GM21576 (cell line): ENCODE data around the gene THSD7B.

Experiments used
- ATAC-seq: cut with Tn5 transposase; IDR thresholded peaks from one replicate; pipeline ENCODE4 v1.9.1; 2021; ENCODE audit warnings: mild to moderate bottlenecking, moderate library complexity; ENCODE audit not compliant: unreplicated experiment

THSD7B gene

DNA sequence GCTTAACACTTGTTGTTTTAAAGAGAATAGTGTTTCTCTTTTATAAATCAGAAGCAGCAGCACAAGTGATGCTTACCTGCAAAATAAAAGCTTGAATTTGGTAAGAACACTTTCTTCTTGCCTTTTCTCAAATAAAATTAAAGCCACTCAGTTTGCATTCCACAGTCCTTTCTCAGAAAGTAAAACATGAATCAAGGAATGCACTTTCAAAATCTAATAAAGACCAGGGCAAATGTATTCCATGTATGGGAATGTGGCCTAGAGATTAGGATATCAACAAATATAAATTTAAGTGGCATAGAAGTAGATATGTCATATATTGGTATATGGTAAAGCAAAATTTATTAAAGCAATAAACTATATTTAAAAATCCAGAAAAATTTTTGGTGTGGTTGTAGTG lies 352.8 kb downstream of the THSD7B start:
- ATAC-seq, result no peak

DNA sequence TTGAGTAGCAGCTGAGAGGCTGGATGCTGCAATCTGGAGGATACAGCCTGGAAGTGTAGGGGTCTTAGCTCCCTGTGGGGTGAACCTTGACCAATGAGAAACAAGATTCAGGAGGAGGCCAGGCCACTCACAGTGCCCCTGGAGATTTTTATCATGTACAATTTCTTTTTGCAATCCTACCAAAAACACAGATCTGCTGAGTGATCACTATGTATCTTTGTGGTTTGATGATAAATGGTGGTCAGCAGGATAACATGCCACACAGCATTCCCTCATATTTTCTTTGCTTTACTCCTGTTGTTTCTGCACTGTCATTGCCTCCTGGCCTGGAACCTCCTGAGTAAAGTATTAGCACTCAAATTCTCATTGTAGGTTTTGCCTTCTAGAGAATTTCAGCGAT lies 357.9 kb downstream of the THSD7B start:
- no peak for ATAC-seq

GRCh38 chr2:137133225-137133624 lies 367.9 kb downstream of the THSD7B start:
- ATAC-seq, result no peak

DNA sequence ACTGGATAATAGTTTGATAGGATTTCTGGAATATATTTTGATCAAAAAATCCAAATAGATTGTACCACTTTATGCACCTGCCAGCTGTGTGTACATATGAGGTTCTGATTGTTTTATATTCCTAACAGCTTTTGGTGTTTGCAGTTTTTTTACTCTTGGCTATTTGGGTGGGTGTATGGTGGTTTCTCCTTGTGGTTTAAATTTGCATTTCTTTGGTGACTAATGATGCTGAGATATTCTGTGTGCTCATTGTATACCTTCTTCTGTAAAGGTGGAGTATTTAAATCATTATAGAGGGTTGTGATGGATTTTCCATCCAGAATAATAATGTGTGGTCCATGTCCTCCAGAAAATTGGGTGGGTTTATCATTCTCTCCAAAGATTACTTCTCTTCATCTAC lies 372.9 kb downstream of the THSD7B start:
- ATAC-seq, result no peak

- ATAC-seq, result no peak
Observed at GRCh38 chr2:137151731-137152130, 386.4 kb downstream of the THSD7B start.

DNA sequence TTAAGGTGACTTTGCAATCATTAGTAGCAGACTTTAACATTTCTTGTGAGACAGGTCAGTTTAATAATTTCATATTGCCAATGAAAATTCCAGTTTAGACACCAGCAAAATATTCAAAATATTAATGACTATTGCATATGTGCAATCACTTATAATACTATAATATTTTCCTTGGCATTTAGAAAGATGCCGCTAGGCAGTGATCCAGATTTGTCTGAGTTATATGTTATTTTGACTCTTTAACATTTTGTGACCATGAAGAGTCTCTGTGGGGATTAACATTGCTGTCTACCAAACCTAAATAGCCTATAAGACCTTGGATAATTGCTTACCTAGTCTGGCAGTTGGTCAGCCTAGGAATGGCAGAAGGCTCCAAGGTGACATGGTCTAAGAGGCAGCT lies 389.6 kb downstream of the THSD7B start:
- ATAC-seq, result no peak

GRCh38 chr2:137155356-137156104 lies 390.2 kb downstream of the THSD7B start:
- no peak for ATAC-seq

DNA sequence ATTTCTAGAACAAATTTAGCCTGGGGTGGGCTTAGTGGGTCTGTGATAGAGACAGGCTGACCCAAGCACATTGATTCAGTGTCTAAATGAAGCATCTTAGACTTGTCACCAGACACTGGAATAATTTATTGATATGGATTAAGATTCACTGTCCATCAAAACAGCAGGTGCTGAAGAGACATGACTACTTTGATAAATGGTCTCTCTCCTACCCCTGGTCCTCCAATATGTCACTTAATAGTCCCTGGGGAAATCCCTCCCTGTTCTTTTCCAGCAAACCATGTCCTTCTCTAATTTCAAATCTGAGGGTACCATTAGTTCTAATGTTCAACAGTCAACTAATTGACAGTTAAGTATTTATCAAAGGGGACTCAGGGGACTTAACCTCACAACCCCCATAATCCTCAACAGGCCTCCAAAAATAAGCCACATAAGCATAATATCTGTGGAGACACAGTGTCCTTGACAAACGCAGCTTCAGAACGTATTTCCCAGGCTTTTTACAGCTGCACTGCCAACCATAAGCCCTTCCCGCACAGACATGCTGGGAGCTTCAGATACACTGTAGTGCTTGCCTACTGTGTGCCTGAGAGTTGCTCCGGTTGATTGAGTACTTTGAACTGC lies 391.0 kb downstream of the THSD7B start:
- ATAC-seq, result no peak

- ATAC-seq, result no peak
Observed at GRCh38 chr2:137157851-137158250, 392.5 kb downstream of the THSD7B start.

DNA sequence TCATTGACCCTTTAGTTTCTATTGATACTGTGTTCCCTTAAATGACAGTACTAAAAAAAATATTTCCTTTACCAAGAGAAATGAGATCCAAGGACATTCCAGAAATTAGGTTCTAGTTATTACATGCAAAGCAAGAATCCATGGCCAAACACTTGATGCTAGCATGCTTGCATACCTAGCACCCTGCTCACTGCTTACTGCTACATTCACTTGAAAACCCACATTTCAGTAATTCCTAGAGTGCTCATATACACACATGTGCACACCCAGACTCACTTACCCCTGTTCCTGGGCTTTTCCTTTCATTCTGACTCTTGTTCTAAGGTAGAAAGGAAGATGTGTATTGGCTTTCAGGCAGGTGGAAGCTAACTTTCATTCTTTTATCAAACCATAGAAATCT lies 395.9 kb downstream of the THSD7B start:
- no peak for ATAC-seq

- no peak for ATAC-seq
Observed at GRCh38 chr2:137165968-137166367, 400.6 kb downstream of the THSD7B start.

GRCh38 chr2:137167651-137168050 lies 402.3 kb downstream of the THSD7B start:
- ATAC-seq, result no peak

DNA sequence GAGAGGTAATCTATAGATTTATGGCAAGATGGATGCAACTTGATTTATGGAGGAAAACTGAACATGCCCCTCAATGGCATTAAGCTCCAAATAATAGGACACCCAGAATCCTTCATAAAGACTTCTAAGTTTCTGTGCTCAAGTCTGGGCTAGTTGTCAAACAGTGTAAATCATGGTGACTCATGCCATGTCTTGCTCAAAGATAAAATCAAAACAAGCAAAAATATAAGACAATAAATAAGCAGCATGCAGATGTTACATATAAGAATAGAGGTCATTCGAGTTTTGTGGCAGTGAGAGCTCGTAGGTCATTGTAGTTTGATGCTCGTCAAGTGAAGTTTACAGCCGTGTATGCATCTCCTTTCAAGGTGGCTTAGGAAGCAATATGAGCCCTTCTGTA lies 403.2 kb downstream of the THSD7B start:
- no peak for ATAC-seq

- no peak for ATAC-seq
Observed at GRCh38 chr2:137172162-137172561, 406.8 kb downstream of the THSD7B start.

DNA sequence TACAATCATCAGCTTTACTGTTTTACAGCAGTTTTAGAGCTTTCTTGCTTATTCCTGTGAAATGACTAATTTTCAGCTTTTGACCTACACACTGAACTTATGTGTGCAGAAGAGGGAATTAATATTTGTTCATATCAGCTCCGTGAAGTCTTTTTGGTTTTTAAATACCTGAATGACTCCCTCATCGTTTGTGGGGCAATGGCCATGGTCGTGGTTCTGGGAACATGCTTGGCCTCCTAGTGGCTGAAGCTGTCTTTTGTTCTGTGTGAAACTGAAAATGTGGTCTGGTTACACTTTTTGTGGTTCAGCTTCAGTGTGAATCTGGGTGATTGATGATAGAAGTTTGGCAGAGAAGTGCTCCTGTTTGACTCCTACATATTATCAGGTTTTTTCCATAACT lies 408.1 kb downstream of the THSD7B start:
- peak; percentile 93 for ATAC-seq

DNA sequence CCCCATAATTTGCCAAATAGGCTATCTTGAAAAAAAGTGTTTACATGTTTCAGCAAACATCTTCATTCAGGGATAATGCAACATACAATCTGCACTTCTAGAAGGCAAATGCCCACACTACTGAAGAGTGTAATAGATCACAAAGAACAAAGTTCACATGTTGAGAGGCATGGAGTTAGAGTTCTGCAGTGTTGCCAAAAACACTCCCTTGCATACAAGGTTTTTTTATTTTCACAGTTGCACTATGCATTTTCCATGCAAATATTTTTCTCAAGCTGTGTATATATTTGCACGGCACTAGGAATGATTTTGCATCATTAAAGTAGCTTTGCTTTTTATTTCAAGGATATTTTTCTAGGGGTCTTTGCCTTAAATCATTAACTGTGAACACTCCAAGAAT lies 409.9 kb downstream of the THSD7B start:
- no peak for ATAC-seq

GRCh38 chr2:137178951-137179377 lies 413.6 kb downstream of the THSD7B start:
- ATAC-seq, result no peak

DNA sequence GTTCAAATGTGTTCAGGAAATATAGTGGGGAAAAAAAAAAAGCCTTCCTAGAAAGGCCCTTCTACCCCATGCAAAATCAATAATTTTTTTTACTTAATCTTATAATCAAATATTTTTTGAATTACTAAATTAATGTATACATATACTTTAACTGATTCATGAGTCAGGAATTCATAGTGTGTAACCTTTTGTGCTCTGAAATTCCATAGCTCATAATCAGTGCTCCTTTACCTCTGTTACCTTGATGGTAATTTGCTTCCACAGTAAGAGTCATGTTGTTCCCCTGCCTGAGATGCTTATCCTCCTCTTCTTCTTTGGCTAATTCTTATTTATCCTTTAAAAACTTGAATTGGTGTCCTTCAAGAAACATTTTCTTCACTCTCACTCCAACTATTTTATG lies 414.2 kb downstream of the THSD7B start:
- ATAC-seq, result no peak

DNA sequence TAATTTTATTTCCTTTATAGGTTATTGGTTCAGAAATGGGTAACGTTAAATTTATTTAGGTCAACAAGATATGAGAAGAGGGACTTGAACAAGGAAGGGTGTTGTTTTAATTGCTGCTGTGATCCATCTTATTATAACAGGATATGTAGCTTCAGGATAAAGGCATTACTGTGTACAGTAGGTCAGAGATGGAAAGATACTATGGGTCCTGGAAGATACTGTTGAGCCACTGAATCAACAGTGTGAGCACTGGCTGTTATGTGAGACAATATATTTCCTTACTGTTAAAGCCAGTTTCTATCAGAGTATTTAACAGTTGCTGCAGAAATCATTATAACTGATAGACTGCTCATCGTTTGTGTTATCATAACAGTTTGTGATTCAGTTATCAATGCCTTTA lies 414.7 kb downstream of the THSD7B start:
- no peak for ATAC-seq

DNA sequence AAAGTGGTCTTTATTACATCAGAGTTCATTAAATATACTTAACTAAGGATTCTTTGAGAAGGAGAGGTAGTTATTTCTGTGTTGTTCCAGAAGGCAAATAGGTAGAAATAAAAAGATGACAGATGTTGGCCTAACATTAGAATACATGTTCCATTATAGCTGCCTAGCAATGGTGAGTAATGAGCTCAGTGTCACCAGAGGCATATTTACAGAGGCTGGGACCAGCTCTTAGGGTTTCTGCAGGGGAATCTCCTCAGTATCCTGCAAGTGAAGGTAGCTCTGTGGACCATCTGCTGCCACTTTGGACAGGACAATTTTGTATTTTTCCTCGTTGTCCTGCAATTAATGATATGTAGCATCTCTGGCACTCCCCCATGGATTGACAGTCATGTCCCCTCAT lies 416.0 kb downstream of the THSD7B start:
- no peak for ATAC-seq

DNA sequence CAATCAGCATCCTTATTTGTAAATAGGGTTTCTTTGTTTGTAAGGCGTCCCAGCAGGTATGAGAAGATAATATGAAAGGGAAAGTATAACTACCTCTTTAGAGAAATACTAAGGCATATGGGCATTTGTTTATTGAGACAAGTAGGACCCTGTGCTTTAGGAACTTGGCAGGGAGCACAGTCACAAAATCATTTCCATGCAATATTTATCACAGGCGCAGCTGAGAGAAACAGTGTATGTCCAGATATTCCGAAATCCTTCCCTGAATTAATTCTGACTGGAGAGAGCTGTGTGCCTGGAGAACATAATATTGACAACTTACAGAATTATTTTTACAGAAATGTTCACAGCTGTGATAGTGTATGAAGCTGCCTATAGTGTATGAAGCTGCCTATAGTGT lies 416.7 kb downstream of the THSD7B start:
- ATAC-seq, result no peak

GRCh38 chr2:137183206-137183898 lies 418.0 kb downstream of the THSD7B start:
- no peak for ATAC-seq
